Spinal cord (tissue), 10 donors: ENCODE data around the gene KTI12. TPM values are rescaled to one million over a fixed set of nuclear protein-coding genes. Genes with fewer than 3 reads are reported as not detected.

Source experiments
- DNase-seq, 6 donors: peaks; one replicate each; pipeline versions ENCODE4 v3.0.0 to v3.0.0-alpha.2; 2013 to 2015; ENCODE audit warnings: low spot score in 6 of 6, low read depth in 4 of 6
- H3K27ac ChIP-seq: one replicate; pipeline ENCODE4 v1.5.1; 2013; ENCODE audit warnings: low read depth, low read length, control low read depth
- H3K27me3 ChIP-seq: one replicate; pipeline ENCODE4 v1.6.1; 2013; ENCODE audit warnings: low read length; ENCODE audit not compliant: control insufficient read depth, insufficient read depth
- H3K36me3 ChIP-seq: one replicate; pipeline ENCODE4 v1.6.1; 2013; ENCODE audit warnings: low read length; ENCODE audit not compliant: control insufficient read depth, insufficient read depth
- H3K4me1 ChIP-seq: one replicate; pipeline ENCODE4 v1.6.1; 2013; ENCODE audit warnings: low read length; ENCODE audit not compliant: control insufficient read depth, insufficient read depth
- H3K4me3 ChIP-seq: one replicate; pipeline ENCODE4 v1.5.1; 2013; ENCODE audit warnings: low read depth, low read length, control low read depth
- H3K9me3 ChIP-seq: one replicate; pipeline ENCODE4 v1.6.1; 2013; ENCODE audit warnings: low read length; ENCODE audit not compliant: control insufficient read depth, insufficient read depth
- WGBS: methylation state at CpG from one replicate; pipeline ENCODE4 v1.1.5; 2013; ENCODE audit warnings: missing lambda C conversion rate; ENCODE audit not compliant: insufficient coverage; 5-methylcytosine and 5-hydroxymethylcytosine counted together
- polyA plus RNA-seq, 2 donors: library from polyadenylated mRNA; unstranded; fragments of 120-200 nt; gene quantifications; one replicate each; pipeline ENCODE4 v1.2.1, GENCODE V29; 2013; ENCODE audit not compliant: insufficient read length in 2 of 2
- small RNA-seq: library from RNA; depleted of rRNA; stranded (forward); fragments of <200 nt; gene quantifications from one replicate; pipeline ENCODE3, GENCODE V24; 2014; ENCODE audit warnings: low replicate concordance
- total RNA-seq, 2 donors: library from RNA; depleted of rRNA in 1 of 2; stranded (reverse); fragments of 120-200 nt in 1 of 2; fragments of >200 nt in 1 of 2; gene quantifications; one replicate each; pipeline versions ENCODE4 v1.2.3 to v1.2.4, GENCODE V29; 2013 to 2014
- donor health status: healthy.

The KTI12 gene
- total and polyA plus RNA-seq, 4 donors: 5.6 to 7.0 (median 6.1) TPM

DNA sequence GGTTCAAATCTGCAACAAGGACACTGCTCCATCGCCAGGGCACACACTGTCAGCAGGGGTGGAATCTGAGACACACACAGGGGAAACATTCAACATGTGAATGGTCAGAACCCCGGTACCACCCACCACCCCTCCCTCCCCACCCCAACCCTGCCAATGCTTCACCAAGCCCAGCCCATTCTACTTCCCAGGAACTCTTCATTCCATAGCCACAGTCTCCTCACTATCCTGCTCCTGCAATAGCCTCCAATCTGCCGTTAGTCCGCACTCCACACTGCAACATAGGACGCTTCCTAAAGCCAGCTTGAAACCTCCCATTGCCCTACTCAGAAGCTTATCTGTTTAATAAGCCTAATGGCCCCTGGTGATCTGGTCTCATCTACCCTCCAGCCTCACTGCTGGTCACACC is 35.6 kb downstream of the KTI12 start:
- Histone ChIP-seq H3K4me1 (no peaks in the 10 kb centered on the region), H3K27ac (no peak overlapping the region), H3K27me3 (peaks cover 4% of the 10 kb centered on the region), H3K9me3 (no peaks in the 10 kb centered on the region), H3K4me3 (no peak overlapping the region), H3K36me3 (no peaks in the 10 kb centered on the region)
- no peak for DNase-seq
- 29% methylated on average over 5 of the region's 5 CpGs for WGBS

DNA sequence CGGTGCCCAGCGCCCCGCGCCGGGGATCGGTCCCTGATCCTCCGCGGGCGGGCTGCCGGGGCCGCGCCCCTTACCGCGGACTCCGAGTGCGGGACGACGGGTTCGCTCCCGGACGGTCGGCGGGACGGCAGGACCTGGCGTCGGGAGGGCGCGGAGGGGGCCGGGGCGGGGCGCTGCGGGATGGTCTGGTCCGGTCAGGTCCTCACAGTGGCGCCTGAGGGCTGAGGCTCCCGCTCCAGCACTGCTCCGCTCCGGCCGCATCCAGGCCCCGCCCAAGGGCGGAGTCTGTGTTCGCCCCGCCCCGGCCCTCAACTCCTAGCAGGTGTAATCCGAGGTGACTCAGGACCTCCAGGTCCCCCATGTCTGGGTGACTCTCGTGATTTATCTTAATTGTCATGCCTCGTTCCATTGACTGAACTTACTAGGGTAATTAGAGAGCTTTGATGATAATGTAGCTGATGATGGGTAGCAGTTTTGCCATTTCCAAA is 43.1 kb downstream of the KTI12 start, which contains the start of gene RAB3B:
Gene RAB3B, minus strand, starts transcription at position 223 of the 488 bp plus-strand sequence. CDS start 13,583 bp downstream, outside the sequence.
- H3K4me1 ChIP-seq: peaks cover 5% of the 10 kb centered on the region
- under 1% methylated on average over 46 of the region's 46 CpGs for WGBS
- H3K27ac ChIP-seq: no peak within 1 kb of the TSS
- no peaks in the 10 kb centered on the region for H3K36me3 ChIP-seq
- peaks cover 27% of the 10 kb centered on the region for H3K27me3 ChIP-seq
- no peaks in the 10 kb centered on the region for H3K9me3 ChIP-seq
- DNase-seq: peak in 5 of 6 donors; percentile 22 to 88 (median 38)
- peak within 1 kb of the TSS; percentile 9 for H3K4me3 ChIP-seq

DNA sequence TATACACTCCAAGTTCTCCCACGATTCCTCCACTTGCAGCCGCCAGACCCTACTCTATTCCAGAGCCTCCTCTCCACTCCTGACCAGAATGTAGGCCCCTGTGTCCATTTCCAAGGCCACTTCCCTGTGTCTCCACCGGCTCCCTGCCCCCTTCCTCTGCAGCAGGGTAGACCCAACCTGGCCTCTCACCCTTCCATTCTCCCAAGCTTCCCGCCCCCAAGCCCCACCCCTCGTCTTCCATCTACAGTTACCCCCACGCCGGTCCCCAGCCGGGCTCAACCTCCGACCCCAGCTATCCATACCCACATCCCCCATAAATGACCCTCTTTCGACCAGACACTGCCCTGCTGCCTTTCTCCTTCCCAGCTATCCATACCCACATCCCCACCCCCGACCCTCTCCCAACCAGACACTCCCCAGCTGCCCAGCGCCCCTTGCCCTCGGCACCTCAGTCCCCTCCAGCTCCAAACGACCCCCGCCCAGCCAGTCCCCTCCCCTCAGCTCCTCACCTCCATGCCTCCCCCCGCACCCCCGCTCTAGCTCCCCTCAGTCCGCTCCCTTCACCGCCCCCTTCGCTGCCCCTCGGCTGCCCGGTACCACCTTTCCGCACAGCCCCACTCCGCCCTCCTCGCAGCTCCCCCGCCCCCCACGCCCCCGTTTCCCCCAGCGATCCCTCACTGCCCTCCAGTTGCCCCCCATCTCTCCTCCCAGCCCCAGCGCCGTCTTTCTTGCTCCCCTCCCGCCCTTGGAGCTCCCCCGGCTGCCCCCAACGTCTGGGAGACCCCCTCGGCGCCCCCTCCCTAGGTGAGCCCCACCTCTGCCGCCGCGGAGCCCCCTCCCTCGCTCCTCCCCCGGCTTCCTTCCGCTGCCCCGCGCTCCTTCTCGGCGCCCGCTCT is 43.8 kb downstream of the KTI12 start:
- Histone ChIP-seq H3K4me3 (peak overlapping the region; percentile 9), H3K27me3 (peaks cover 27% of the 10 kb centered on the region), H3K9me3 (no peaks in the 10 kb centered on the region), H3K36me3 (no peaks in the 10 kb centered on the region), H3K4me1 (peaks cover 5% of the 10 kb centered on the region), H3K27ac (no peak overlapping the region)
- WGBS: 5% methylated on average over 27 of the region's 47 CpGs
- DNase-seq: no peak

DNA sequence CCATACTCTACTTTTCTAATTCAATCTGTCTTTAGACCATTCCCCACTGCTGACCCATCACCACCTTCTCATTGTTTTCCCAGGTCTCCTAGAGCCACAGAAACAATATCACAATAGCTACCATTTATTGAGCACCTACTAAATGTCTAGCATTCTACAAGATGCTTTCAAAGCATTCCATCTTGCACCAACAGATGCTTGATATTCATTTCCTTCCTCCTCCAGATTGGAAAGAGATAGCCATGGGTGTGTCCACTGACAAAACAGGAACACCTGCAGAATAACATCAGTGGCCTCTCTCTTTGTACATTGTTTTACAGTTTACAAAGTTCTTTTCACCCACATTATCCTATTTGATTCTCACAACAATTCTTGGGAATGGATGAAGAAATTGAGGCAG is 45.4 kb downstream of the KTI12 start:
- no peak for DNase-seq
- Histone ChIP-seq H3K27me3 (peaks cover 25% of the 10 kb centered on the region), H3K36me3 (no peaks in the 10 kb centered on the region), H3K4me1 (peaks cover 5% of the 10 kb centered on the region), H3K4me3 (no peak overlapping the region), H3K9me3 (no peaks in the 10 kb centered on the region), H3K27ac (no peak overlapping the region)

- WGBS: 39% methylated on average over 4 of the region's 4 CpGs
- Histone ChIP-seq H3K4me1 (peaks cover 5% of the 10 kb centered on the region), H3K36me3 (no peaks in the 10 kb centered on the region), H3K9me3 (no peaks in the 10 kb centered on the region), H3K27ac (no peak overlapping the region), H3K27me3 (peaks cover 18% of the 10 kb centered on the region), H3K4me3 (no peak overlapping the region)
- peak in 1 of 6 donors; percentile 33 for DNase-seq
Measured at GRCh38 chr1:51986718-51987117, 46.9 kb downstream of the KTI12 start.

- H3K9me3 ChIP-seq: no peaks in the 10 kb centered on the region
- DNase-seq: no peak
- H3K4me3 ChIP-seq: no peak overlapping the region
- no peaks in the 10 kb centered on the region for H3K4me1 ChIP-seq
- no peaks in the 10 kb centered on the region for H3K36me3 ChIP-seq
- no peak overlapping the region for H3K27ac ChIP-seq
- WGBS: no CpG with 5 or more reads among the region's 3 CpGs
- no peaks in the 10 kb centered on the region for H3K27me3 ChIP-seq
Measured at GRCh38 chr1:51982161-51982560, 51.4 kb downstream of the KTI12 start.

Small RNA genes within 50 kb of the gene (small RNA-seq; reads per million reads assigned to genes)
- not detected for gene RN7SL290P

Other genes with a start within 250 kb of the KTI12 start
- gene NRDC, start 155.1 kb downstream of the KTI12 start, total RNA-seq: 10 to 100 TPM; 89.3 to 95.9 TPM
- 100 to 1,000 TPM; 123 to 146 TPM for gene NRDC, start 155.1 kb downstream of the KTI12 start, polyA plus RNA-seq
- gene RAB3B, start 43.1 kb downstream of the KTI12 start, total RNA-seq: 10 to 100 TPM in 1 of 2 donors, 1 to 10 TPM in 1; 9.5 to 38.3 TPM
- gene RAB3B, start 43.1 kb downstream of the KTI12 start, polyA plus RNA-seq: 10 to 100 TPM; 29.7 to 38.8 TPM
- 10 to 100 TPM; 22.4 to 48.0 TPM for gene TXNDC12, start 21.4 kb upstream of the KTI12 start, total RNA-seq
- 10 to 100 TPM; 57.7 to 59.8 TPM for gene TXNDC12, start 21.4 kb upstream of the KTI12 start, polyA plus RNA-seq
- gene BTF3L4, start 22.5 kb upstream of the KTI12 start, total RNA-seq: 10 to 100 TPM; 61.6 to 80.8 TPM
- gene BTF3L4, start 22.5 kb upstream of the KTI12 start, polyA plus RNA-seq: 100 to 1,000 TPM in 1 of 2 donors, 10 to 100 TPM in 1; 88.8 to 106 TPM
- gene ZFYVE9, start 108.3 kb upstream of the KTI12 start, total RNA-seq: 10 to 100 TPM; 46.7 to 96.7 TPM
- 10 to 100 TPM; 38.9 to 45.6 TPM for gene ZFYVE9, start 108.3 kb upstream of the KTI12 start, polyA plus RNA-seq